Right atrium auricular region (tissue), 2 donors: ENCODE data around the gene TMIGD2. TPM values are rescaled to one million over a fixed set of nuclear protein-coding genes. Genes with fewer than 3 reads are reported as not detected.

Experiments used
- DNase-seq: peaks from one replicate; pipeline ENCODE4 v3.0.0-alpha.2; 2019; ENCODE audit warnings: low spot score
- H3K27ac ChIP-seq, 2 donors: fragments of 200-600 bp; sonication (generic); 1 replicate in 1 of 2; 2 replicates in 1 of 2; pipeline ENCODE4 v1.5.1; 2016 to 2019
- H3K27me3 ChIP-seq, 2 donors: fragments of 200-600 bp; sonication (generic); one replicate each; pipeline versions ENCODE4 v1.5.1 to v1.6.0; 2017 to 2019
- H3K36me3 ChIP-seq: fragments of 200-600 bp; sonication (generic); one replicate; pipeline ENCODE4 v1.5.1; 2016
- H3K4me1 ChIP-seq, 2 donors: fragments of 200-600 bp; sonication (generic); one replicate each; pipeline versions ENCODE4 v1.5.1 to v1.6.0; 2017 to 2019
- H3K4me3 ChIP-seq, 2 donors: fragments of 200-600 bp; sonication (generic); 1 replicate in 1 of 2; 2 replicates in 1 of 2; pipeline ENCODE4 v1.5.1; 2017 to 2019; ENCODE audit warnings: mild to moderate bottlenecking in 1 of 2, moderate library complexity in 1 of 2
- H3K9me3 ChIP-seq, 2 donors: fragments of 200-600 bp; sonication (generic); one replicate each; pipeline ENCODE4 v1.5.1; 2019
- CTCF ChIP-seq, 2 donors: fragments of 200-600 bp; sonication (generic); IDR thresholded peaks; one replicate each; pipeline ENCODE4 v1.5.1; 2019; ENCODE audit warnings: antibody characterized with exemption in 2 of 2
- total RNA-seq, 2 donors: library from RNA; depleted of rRNA; stranded (reverse); fragments of >200 nt; gene quantifications; one replicate each; pipeline ENCODE4 v1.1.0, GENCODE V29; 2016

Gene TMIGD2
- total RNA-seq, 2 donors from 2014 or later = 0.28 TPM; not detected in 1

- H3K27ac ChIP-seq = no peak overlapping the region
- no peak for DNase-seq
- H3K4me3 ChIP-seq = no peak overlapping the region
- no peak for TF ChIP-seq CTCF (IDR thresholded peaks at IDR 0.05)
- no peaks in the 10 kb centered on the region for H3K36me3 ChIP-seq
- H3K4me1 ChIP-seq = peaks cover 0 to 14% of the 10 kb centered on the region in 2 donors
- no peaks in the 10 kb centered on the region for H3K9me3 ChIP-seq
- H3K27me3 ChIP-seq = no peaks in the 10 kb centered on the region
Observed at GRCh38 chr19:4322942-4323665, 20.9 kb upstream of the TMIGD2 start.

- no peak for DNase-seq
- no peaks in the 10 kb centered on the region for H3K27me3 ChIP-seq
- H3K36me3 ChIP-seq = no peaks in the 10 kb centered on the region
- H3K27ac ChIP-seq = no peak overlapping the region
- no peak for TF ChIP-seq CTCF (IDR thresholded peaks at IDR 0.05)
- H3K9me3 ChIP-seq = no peaks in the 10 kb centered on the region
- H3K4me3 ChIP-seq = no peak overlapping the region
- H3K4me1 ChIP-seq = no peaks in the 10 kb centered on the region
Observed at GRCh38 chr19:4320419-4320818, 18.2 kb upstream of the TMIGD2 start.

- H3K27me3 ChIP-seq = no peaks in the 10 kb centered on the region
- no peaks in the 10 kb centered on the region for H3K4me1 ChIP-seq
- no peak overlapping the region for H3K27ac ChIP-seq
- no peak for DNase-seq
- no peaks in the 10 kb centered on the region for H3K9me3 ChIP-seq
- H3K4me3 ChIP-seq = no peak overlapping the region
- no peaks in the 10 kb centered on the region for H3K36me3 ChIP-seq
- no peak for TF ChIP-seq CTCF (IDR thresholded peaks at IDR 0.05)
Observed at GRCh38 chr19:4319067-4319718, 17.0 kb upstream of the TMIGD2 start.

GRCh38 chr19:4318460-4318859 lies 16.3 kb upstream of the TMIGD2 start:
- no peak for TF ChIP-seq CTCF (IDR thresholded peaks at IDR 0.05)
- H3K4me1 ChIP-seq = no peaks in the 10 kb centered on the region
- no peak for DNase-seq
- H3K36me3 ChIP-seq = no peaks in the 10 kb centered on the region
- H3K27me3 ChIP-seq = no peaks in the 10 kb centered on the region
- H3K27ac ChIP-seq = no peak overlapping the region
- H3K9me3 ChIP-seq = no peaks in the 10 kb centered on the region
- H3K4me3 ChIP-seq = no peak overlapping the region

- TF ChIP-seq CTCF (IDR thresholded peaks at IDR 0.05) = no peak
Observed at GRCh38 chr19:4316956-4317355, 14.8 kb upstream of the TMIGD2 start.

More at GRCh38 chr19:4316956-4317355, 14.8 kb upstream of the TMIGD2 start:
- no peaks in the 10 kb centered on the region for H3K27me3 ChIP-seq
- no peaks in the 10 kb centered on the region for H3K9me3 ChIP-seq
- no peak overlapping the region for H3K27ac ChIP-seq
- H3K4me3 ChIP-seq = no peak overlapping the region
- no peak for DNase-seq
- H3K36me3 ChIP-seq = no peaks in the 10 kb centered on the region
- no peaks in the 10 kb centered on the region for H3K4me1 ChIP-seq
